ENCODE results near the gene TATDN3. TPM values are rescaled to one million over a fixed set of nuclear protein-coding genes. Genes with fewer than 3 reads are reported as not detected.

Gene TATDN3
- total and polyA plus RNA-seq, 9 of the 15 experiments (the other 6 are each of a cell fraction or from before 2014, with no cell fraction given), result 18.3 to 79.9 (median 28.2) TPM

- TF ChIP-seq RNF219 (CRISPR knock-in tag; IDR thresholded peaks at IDR 0.05) (no peak), ZNF280B (CRISPR knock-in tag; IDR thresholded peaks at IDR 0.05) (no peak), MYBL2 (IDR thresholded peaks at IDR 0.05; ENCODE audit: low read depth) (no peak), MYBL2 (CRISPR knock-in tag; IDR thresholded peaks at IDR 0.05; ENCODE audit: borderline replicate concordance) (no peak), HDGF (IDR thresholded peaks at IDR 0.05) (no peak), TCF3 (CRISPR knock-in tag; IDR thresholded peaks at IDR 0.05) (no peak)
Observed at GRCh38 chr1:212822956-212823355, 31.3 kb downstream of the TATDN3 start (continued).

GRCh38 chr1:212824201-212824600 lies 32.5 kb downstream of the TATDN3 start:
- no peak overlapping the region for H2AFZ ChIP-seq (ENCODE audit: low read depth, low read length)
- in situ Hi-C loops (cut with MboI) (no loop called here), intact Hi-C loops (cut with micrococcal nuclease) (no loop called here)
- no peaks in the 10 kb centered on the region for H4K20me1 ChIP-seq (replicated peaks; ENCODE audit: control insufficient read depth, insufficient read depth, low read length)
- H3K9me3 ChIP-seq (replicated peaks; ENCODE audit: control insufficient read depth, insufficient read depth, low read depth, low read length), result peaks cover 9% of the 10 kb centered on the region
- POLR2A ChIA-PET, result no interaction called here
- no peak for FAIRE-seq
- H3K9ac ChIP-seq (ENCODE audit: insufficient read depth in 1 of 2, low read depth in 2 of 2, low read length in 2 of 2), result no peak overlapping the region
- no peak for ATAC-seq
- H3K4me3 ChIP-seq, result no peak overlapping the region
- H3K9me1 ChIP-seq (ENCODE audit: control insufficient read depth, insufficient read depth, low read length), result no peaks in the 10 kb centered on the region
- CTCF ChIA-PET (ENCODE audit: low intra/inter-chr PET ratio), result no interaction called here
- H3K27ac ChIP-seq (ENCODE audit: extremely low read depth, low read depth, low read length), result no peak overlapping the region
- 40% methylated on average over 15 of the region's 16 CpGs for WGBS (ENCODE audit: insufficient coverage, low coverage, missing lambda C conversion rate)
- no peaks in the 10 kb centered on the region for H3K79me2 ChIP-seq (ENCODE audit: control insufficient read depth, insufficient read depth, low read length)
- H3K4me1 ChIP-seq (replicated peaks in 1 of 2; ENCODE audit: control insufficient read depth in 2 of 2, insufficient read depth in 2 of 2, low read length in 2 of 2), result no peaks in the 10 kb centered on the region
- 0 out of 5 replicates have a peak, but pooled peaks cover 0 to 4% of the 10 kb centered on the region in 2 experiments for H3K27me3 ChIP-seq (ENCODE audit: control insufficient read depth in 2 of 2, insufficient read depth in 2 of 2, low read length in 2 of 2)
- BruUV-seq (replicated peaks), result no TSS peak
- DNase-seq (ENCODE audit: extremely low read depth in 1 of 4, low spot score in 3 of 4), result no peak
- no peaks in the 10 kb centered on the region for H3K36me3 ChIP-seq (ENCODE audit: control insufficient read depth, insufficient read depth, low read length)
- H3K4me2 ChIP-seq (ENCODE audit: insufficient read depth, low read length), result no peak overlapping the region
- TF ChIP-seq SLC30A9 (CRISPR knock-in tag; IDR thresholded peaks at IDR 0.05) (no peak), ARID1B (IDR thresholded peaks at IDR 0.05) (no peak), ARNT (IDR thresholded peaks at IDR 0.05) (no peak), ZKSCAN1 (IDR thresholded peaks at IDR 0.05; ENCODE audit: low read depth, low read length) (no peak), E4F1 (CRISPR knock-in tag; IDR thresholded peaks at IDR 0.05; ENCODE audit: borderline replicate concordance) (no peak), ZNF75A (CRISPR knock-in tag; IDR thresholded peaks at IDR 0.05) (no peak), NCOA6 (IDR thresholded peaks at IDR 0.05) (no peak), ZNF311 (CRISPR knock-in tag; IDR thresholded peaks at IDR 0.05) (no peak), MAZ (CRISPR knock-in tag; conservative IDR thresholded peaks at IDR 0.05 in 1 of 2, IDR thresholded peaks at IDR 0.05 in 1 of 2) (no peak)
